ENCODE data around the gene ADGRE2.
A peak's percentile ranks its signal among the peaks of the same experiment; 100 is the strongest.
"Not testable (repeated sequence)": the region's sequence is repeated elsewhere in the genome, so short reads cannot be mapped to it uniquely, and the experiment has no call there.

The ADGRE2 gene

GRCh38 chr19:14778110-14778845 is at the start of gene ADGRE2:
Gene ADGRE2, minus strand, starts transcription at chr19:14778560. Its CDS starts 1,804 bp downstream, at chr19:14776756.
- intact Hi-C loops (cut with DNase I), result not testable (repeated sequence)
- DNase-seq, result peak in 1 of 10 donors; percentile 22

- DNase-seq, result no peak
- intact Hi-C loops (cut with DNase I), result no loop called here
Measured at GRCh38 chr19:14826006-14826405, 47.6 kb upstream of the ADGRE2 start.

GRCh38 chr19:14821937-14822336 is 43.6 kb upstream of the ADGRE2 start:
- intact Hi-C loops (cut with DNase I), result no loop called here
- no peak for DNase-seq

- no peak for DNase-seq
- intact Hi-C loops (cut with DNase I), result no loop called here
Measured at GRCh38 chr19:14818588-14818987, 40.2 kb upstream of the ADGRE2 start.

GRCh38 chr19:14817052-14817451 is 38.7 kb upstream of the ADGRE2 start:
- intact Hi-C loops (cut with DNase I), result no loop called here
- no peak for DNase-seq

- no peak for DNase-seq
- intact Hi-C loops (cut with DNase I), result no loop called here
Measured at GRCh38 chr19:14814982-14815652, 36.8 kb upstream of the ADGRE2 start.

- intact Hi-C loops (cut with DNase I), result no loop called here
- DNase-seq, result no peak
Measured at GRCh38 chr19:14809272-14810057, 31.1 kb upstream of the ADGRE2 start.

GRCh38 chr19:14804765-14805164 is 26.4 kb upstream of the ADGRE2 start:
- intact Hi-C loops (cut with DNase I), result no loop called here
- DNase-seq, result no peak

GRCh38 chr19:14798760-14799159 is 20.4 kb upstream of the ADGRE2 start:
- intact Hi-C loops (cut with DNase I), result no loop called here
- no peak for DNase-seq

- intact Hi-C loops (cut with DNase I), result no loop called here
- DNase-seq, result no peak
Measured at GRCh38 chr19:14796021-14796420, 17.7 kb upstream of the ADGRE2 start.

- intact Hi-C loops (cut with DNase I), result no loop called here
- DNase-seq, result no peak
Measured at GRCh38 chr19:14795078-14795721, 16.8 kb upstream of the ADGRE2 start.

GRCh38 chr19:14792250-14792649 is 13.9 kb upstream of the ADGRE2 start:
- intact Hi-C loops (cut with DNase I); DNase-seq: not testable (repeated sequence)

- peak in 2 of 10 donors; percentile 35 to 84 for DNase-seq
- intact Hi-C loops (cut with DNase I), result loop anchor here (10.0 kb wide), 1 partner anchor 108 kb away; no protein-coding TSS in a partner anchor
Measured at GRCh38 chr19:14786421-14786851, 8.1 kb upstream of the ADGRE2 start.

- peak in 2 of 10 donors; percentile 20 to 86 for DNase-seq
- intact Hi-C loops (cut with DNase I), result loop anchor here (10.0 kb wide), 1 partner anchor 110 kb away; no protein-coding TSS in a partner anchor
Measured at GRCh38 chr19:14785102-14785793, 6.9 kb upstream of the ADGRE2 start.

GRCh38 chr19:14784730-14785101 is 6.4 kb upstream of the ADGRE2 start:
- DNase-seq, result peak in 5 of 10 donors; percentile 20 to 86 (median 37)

GRCh38 chr19:14783410-14783998 is 5.1 kb upstream of the ADGRE2 start:
- intact Hi-C loops (cut with DNase I), result loop anchor here (10.0 kb wide), 1 partner anchor 111 kb away; no protein-coding TSS in a partner anchor
- peak in 1 of 10 donors; percentile 18 for DNase-seq

More at GRCh38 chr19:14784730-14785101, 6.4 kb upstream of the ADGRE2 start:
- intact Hi-C loops (cut with DNase I), result loop anchor here (10.0 kb wide), 1 partner anchor 110 kb away; no protein-coding TSS in a partner anchor

- peak in 1 of 10 donors; percentile 14 for DNase-seq
- intact Hi-C loops (cut with DNase I), result loop anchor here (10.0 kb wide), 1 partner anchor 112 kb away; no protein-coding TSS in a partner anchor
Measured at GRCh38 chr19:14782626-14783409, 4.5 kb upstream of the ADGRE2 start.
